ENCODE results near the gene FOCAD.

DNA sequence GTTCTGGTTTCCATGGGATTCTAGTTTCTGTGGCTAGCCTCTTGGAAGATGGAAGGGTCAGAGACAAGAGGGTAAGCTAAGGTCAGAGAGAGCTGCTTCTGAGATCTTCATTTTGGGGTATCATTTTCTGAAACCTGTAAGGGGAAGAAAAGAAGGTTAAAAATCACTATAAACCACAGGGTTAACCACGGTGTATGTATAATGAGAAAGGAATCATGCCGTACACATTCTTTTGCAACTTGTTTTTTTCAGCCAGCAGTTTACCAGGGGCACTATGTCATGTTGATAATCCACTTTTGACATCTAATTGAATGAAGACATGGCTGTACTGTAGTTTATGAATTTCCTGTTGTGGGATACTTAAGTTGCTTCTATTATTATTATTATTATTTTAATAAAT is 164.4 kb downstream of the FOCAD start:
- TF ChIP-seq, protein P1, sequence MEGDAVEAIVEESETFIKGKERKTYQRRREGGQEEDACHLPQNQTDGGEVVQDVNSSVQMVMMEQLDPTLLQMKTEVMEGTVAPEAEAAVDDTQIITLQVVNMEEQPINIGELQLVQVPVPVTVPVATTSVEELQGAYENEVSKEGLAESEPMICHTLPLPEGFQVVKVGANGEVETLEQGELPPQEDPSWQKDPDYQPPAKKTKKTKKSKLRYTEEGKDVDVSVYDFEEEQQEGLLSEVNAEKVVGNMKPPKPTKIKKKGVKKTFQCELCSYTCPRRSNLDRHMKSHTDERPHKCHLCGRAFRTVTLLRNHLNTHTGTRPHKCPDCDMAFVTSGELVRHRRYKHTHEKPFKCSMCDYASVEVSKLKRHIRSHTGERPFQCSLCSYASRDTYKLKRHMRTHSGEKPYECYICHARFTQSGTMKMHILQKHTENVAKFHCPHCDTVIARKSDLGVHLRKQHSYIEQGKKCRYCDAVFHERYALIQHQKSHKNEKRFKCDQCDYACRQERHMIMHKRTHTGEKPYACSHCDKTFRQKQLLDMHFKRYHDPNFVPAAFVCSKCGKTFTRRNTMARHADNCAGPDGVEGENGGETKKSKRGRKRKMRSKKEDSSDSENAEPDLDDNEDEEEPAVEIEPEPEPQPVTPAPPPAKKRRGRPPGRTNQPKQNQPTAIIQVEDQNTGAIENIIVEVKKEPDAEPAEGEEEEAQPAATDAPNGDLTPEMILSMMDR (conservative IDR thresholded peaks at IDR 0.05; ENCODE audit: low read depth, low read length) = no peak
- no peak for TF ChIP-seq EZH2 (IDR thresholded peaks at IDR 0.05; ENCODE audit: borderline replicate concordance, low read depth, low read length, poor library complexity, severe bottlenecking)
